ENCODE measurements around the gene HEPH. TPM values are rescaled to one million over a fixed set of nuclear protein-coding genes. Genes with fewer than 3 reads are reported as not detected.

HEPH gene
- total and polyA plus RNA-seq, 2 of the 8 experiments (the other 6 are each of a cell fraction or from before 2014, with no cell fraction given) = 20.2 to 41.4 TPM

- Histone ChIP-seq H3K4me2 (ENCODE audit: insufficient read depth in 1 of 2, low read depth in 2 of 2, low read length in 2 of 2) (no peak overlapping the region; a peak in 1 of 4 replicates), H4K8ac (ENCODE audit: extremely low read depth, insufficient read depth, low read length) (no peak overlapping the region), H3K27me3 (replicated peaks in 1 of 4; ENCODE audit: control insufficient read depth in 3 of 4, extremely low read depth in 1 of 4, insufficient read depth in 3 of 4, low read length in 3 of 4) (no peaks in the 10 kb centered on the region), H3K56ac (replicated peaks; ENCODE audit: insufficient read length, low read depth, low read length) (no peak overlapping the region), H3K79me1 (ENCODE audit: low read depth, low read length) (no peaks in the 10 kb centered on the region), H2BK5ac (ENCODE audit: low read depth, low read length) (no peak overlapping the region), H3K27ac (ENCODE audit: low read depth, low read length) (no peak overlapping the region), H4K91ac (replicated peaks; ENCODE audit: insufficient read length, low read length) (no peak overlapping the region), H2AK5ac (ENCODE audit: low read depth, low read length) (no peak overlapping the region), H3K14ac (ENCODE audit: insufficient read length) (no peak overlapping the region), H2BK12ac (ENCODE audit: low read depth, low read length) (no peak overlapping the region), H3K36me3 (ENCODE audit: control insufficient read depth in 2 of 4, insufficient read depth in 4 of 4, low read length in 3 of 4) (peaks cover 0 to 8% (median under 1%) of the 10 kb centered on the region in 4 experiments; a peak in 3 of 8 replicates), H3K23me2 (ENCODE audit: low read depth, low read length) (0 out of 2 replicates have a peak, but pooled peaks cover 2% of the 10 kb centered on the region), H3K9me3 (ENCODE audit: insufficient read depth in 2 of 2, low read depth in 1 of 2, low read length in 1 of 2) (no peaks in the 10 kb centered on the region), H3K23ac (ENCODE audit: insufficient read length) (no peak overlapping the region), H3K4me3 (ENCODE audit: extremely low read depth in 1 of 4, insufficient read depth in 2 of 4, low read depth in 3 of 4, low read length in 4 of 4) (no peak overlapping the region), H2BK120ac (replicated peaks; ENCODE audit: low read depth, low read length) (no peak overlapping the region), H2AFZ (ENCODE audit: low read length) (no peak overlapping the region), H3K4me1 (replicated peaks in 1 of 4; ENCODE audit: control insufficient read depth in 3 of 4, insufficient read depth in 4 of 4, low read length in 3 of 4) (no peaks in the 10 kb centered on the region; a peak in 1 of 7 replicates), H2BK20ac (ENCODE audit: low read length) (no peak overlapping the region), H2BK15ac (ENCODE audit: low read length) (no peak overlapping the region), H3K18ac (ENCODE audit: extremely low read depth, low read length) (no peak overlapping the region), H3K9ac (replicated peaks in 1 of 4; ENCODE audit: extremely low read depth in 1 of 4, low read depth in 3 of 4, low read length in 3 of 4) (no peak overlapping the region), H3K4ac (replicated peaks; ENCODE audit: insufficient read length, low read depth, low read length) (no peak overlapping the region), H4K20me1 (replicated peaks in 1 of 2; ENCODE audit: control insufficient read depth in 1 of 2, insufficient read depth in 2 of 2, low read length in 2 of 2) (no peaks in the 10 kb centered on the region), H4K5ac (ENCODE audit: insufficient read length, low read depth, low read length) (no peak overlapping the region), H3K79me2 (ENCODE audit: control insufficient read depth in 1 of 2, insufficient read depth in 2 of 2, low read length in 2 of 2) (peaks cover 0 to 30% of the 10 kb centered on the region in 2 experiments; a peak in 2 of 4 replicates)
- WGBS, 2 experiments (ENCODE audit: extremely low coverage in 1 of 2, insufficient coverage in 1 of 2, insufficient read length in 1 of 2, insufficient replicate concordance in 2 of 2, low coverage in 1 of 2, low lambda C conversion rate in 2 of 2, missing lambda C conversion rate in 1 of 2) = 80% methylated on average over 1 of the region's 1 CpG; no CpG with 5 or more reads in 1 of the 2 experiments
- TF ChIP-seq SP1 (IDR thresholded peaks at IDR 0.05; ENCODE audit: low read depth, low read length) = no peak
- TF ChIP-seq NRF1 (IDR thresholded peaks at IDR 0.05; ENCODE audit: low read depth, low read length) = no peak
- no peak for TF ChIP-seq CEBPB (IDR thresholded peaks at IDR 0.05; ENCODE audit: low read depth, low read length)
- DNase-seq (ENCODE audit: low read depth in 1 of 2, low spot score in 2 of 2) (no peak), FAIRE-seq (no peak)
- ChIA-PET POLR2A (ENCODE audit: partially characterized antibody) (no interaction called here), CTCF (ENCODE audit: partially characterized antibody) (no interaction called here)
Measured at GRCh38 chrX:66163447-66163846, 600 bp upstream of the HEPH start.
